ENCODE data around the gene TMEM147. TPM values are rescaled to one million over a fixed set of nuclear protein-coding genes. Genes with fewer than 3 reads are reported as not detected.

The TMEM147 gene
- total and polyA plus RNA-seq, 2 donors (not counting 3 experiments of a cell fraction or from before 2014, with no cell fraction given) = 75.8 to 214 TPM

- intact Hi-C loops (cut with micrococcal nuclease) (no loop called here), dilution Hi-C loops (cut with MboI; ENCODE audit: extremely low pct_ligation_motif_present, low sequenced_read_pairs) (no loop called here)
- H4K20me1 ChIP-seq (replicated peaks; ENCODE audit: control insufficient read depth, extremely low read depth, insufficient read depth, low read length) = no peaks in the 10 kb centered on the region
- H3K4me3 ChIP-seq (replicated peaks in 1 of 3; ENCODE audit: insufficient read depth in 1 of 3, low read depth in 1 of 3, low read length in 3 of 3) = no peak overlapping the region
- no peaks in the 10 kb centered on the region for H3K27me3 ChIP-seq (ENCODE audit: control insufficient read depth in 2 of 2, insufficient read depth in 2 of 2, low read length in 2 of 2)
- no peak overlapping the region for H2AFZ ChIP-seq (ENCODE audit: low read depth, low read length)
- CTCF ChIA-PET = interaction anchor here (1.0 kb wide), 1 partner anchor 90 kb away, joined by 3 read pairs; no protein-coding TSS in a partner anchor
- no peaks in the 10 kb centered on the region for H3K79me2 ChIP-seq (ENCODE audit: control insufficient read depth, insufficient read depth, low read length)
- TF ChIP-seq, protein P1, sequence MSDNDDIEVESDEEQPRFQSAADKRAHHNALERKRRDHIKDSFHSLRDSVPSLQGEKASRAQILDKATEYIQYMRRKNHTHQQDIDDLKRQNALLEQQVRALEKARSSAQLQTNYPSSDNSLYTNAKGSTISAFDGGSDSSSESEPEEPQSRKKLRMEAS (IDR thresholded peaks at IDR 0.05; ENCODE audit: insufficient read depth, insufficient read length) = no peak
- no peak for TF ChIP-seq MYC (IDR thresholded peaks at IDR 0.05; ENCODE audit: low read depth, low read length)
- TF ChIP-seq, protein P2, sequence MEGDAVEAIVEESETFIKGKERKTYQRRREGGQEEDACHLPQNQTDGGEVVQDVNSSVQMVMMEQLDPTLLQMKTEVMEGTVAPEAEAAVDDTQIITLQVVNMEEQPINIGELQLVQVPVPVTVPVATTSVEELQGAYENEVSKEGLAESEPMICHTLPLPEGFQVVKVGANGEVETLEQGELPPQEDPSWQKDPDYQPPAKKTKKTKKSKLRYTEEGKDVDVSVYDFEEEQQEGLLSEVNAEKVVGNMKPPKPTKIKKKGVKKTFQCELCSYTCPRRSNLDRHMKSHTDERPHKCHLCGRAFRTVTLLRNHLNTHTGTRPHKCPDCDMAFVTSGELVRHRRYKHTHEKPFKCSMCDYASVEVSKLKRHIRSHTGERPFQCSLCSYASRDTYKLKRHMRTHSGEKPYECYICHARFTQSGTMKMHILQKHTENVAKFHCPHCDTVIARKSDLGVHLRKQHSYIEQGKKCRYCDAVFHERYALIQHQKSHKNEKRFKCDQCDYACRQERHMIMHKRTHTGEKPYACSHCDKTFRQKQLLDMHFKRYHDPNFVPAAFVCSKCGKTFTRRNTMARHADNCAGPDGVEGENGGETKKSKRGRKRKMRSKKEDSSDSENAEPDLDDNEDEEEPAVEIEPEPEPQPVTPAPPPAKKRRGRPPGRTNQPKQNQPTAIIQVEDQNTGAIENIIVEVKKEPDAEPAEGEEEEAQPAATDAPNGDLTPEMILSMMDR (IDR thresholded peaks at IDR 0.05; ENCODE audit: extremely low read depth in 1 of 2, insufficient read depth in 1 of 2, low read depth in 1 of 2, low read length in 2 of 2) = no peak
- DNase-seq (ENCODE audit: low read depth, low spot score) = no peak
- POLR2A ChIA-PET = no interaction called here
- no TSS peak for BruUV-seq (replicated peaks)
- no peaks in the 10 kb centered on the region for H3K36me3 ChIP-seq (ENCODE audit: control insufficient read depth in 2 of 2, extremely low read depth in 1 of 2, insufficient read depth in 2 of 2, low read length in 2 of 2)
- no peaks in the 10 kb centered on the region for H3K4me1 ChIP-seq (ENCODE audit: control insufficient read depth, extremely low read depth, insufficient read depth, low read length)
- no peaks in the 10 kb centered on the region for H3K9me1 ChIP-seq (replicated peaks; ENCODE audit: control insufficient read depth, extremely low read depth, insufficient read depth, low read length)
- no peak for FAIRE-seq
- no peak overlapping the region for H3K27ac ChIP-seq (ENCODE audit: insufficient read depth, low read depth, low read length)
- H3K9me3 ChIP-seq (replicated peaks; ENCODE audit: control insufficient read depth, insufficient read depth, low read length) = no peaks in the 10 kb centered on the region
- no peak overlapping the region for H3K9ac ChIP-seq (replicated peaks; ENCODE audit: extremely low read depth, insufficient read depth, low read length)
- H3K4me2 ChIP-seq (ENCODE audit: insufficient read depth, low read length) = no peak overlapping the region
Observed at GRCh38 chr19:35596366-35596999, 51.1 kb downstream of the TMEM147 start.

Other genes with a start within 250 kb of the TMEM147 start
- not detected in 2 replicates for gene CD22, start 216.4 kb upstream of the TMEM147 start, total RNA-seq
- gene CD22, start 216.4 kb upstream of the TMEM147 start, polyA plus RNA-seq = not detected in 2 replicates
- not detected in 2 replicates for gene FFAR1, start 197.7 kb upstream of the TMEM147 start, total RNA-seq
- not detected in 2 replicates for gene FFAR1, start 197.7 kb upstream of the TMEM147 start, polyA plus RNA-seq
- gene FFAR3, start 187.2 kb upstream of the TMEM147 start, total RNA-seq = not detected in 2 replicates
- gene FFAR3, start 187.2 kb upstream of the TMEM147 start, polyA plus RNA-seq = not detected in 2 replicates
- gene GPR42, start 174.6 kb upstream of the TMEM147 start, total RNA-seq = not detected in 2 replicates
- gene GPR42, start 174.6 kb upstream of the TMEM147 start, polyA plus RNA-seq = not detected in 2 replicates
- gene FFAR2, start 97.4 kb upstream of the TMEM147 start, total RNA-seq = not detected in 2 replicates
- not detected in 2 replicates for gene FFAR2, start 97.4 kb upstream of the TMEM147 start, polyA plus RNA-seq
- gene KRTDAP, start 55.2 kb upstream of the TMEM147 start, total RNA-seq = not detected in 2 replicates
- gene KRTDAP, start 55.2 kb upstream of the TMEM147 start, polyA plus RNA-seq = not detected in 2 replicates
- gene DMKN, start 32.0 kb upstream of the TMEM147 start, total RNA-seq = not detected in 2 replicates
- gene DMKN, start 32.0 kb upstream of the TMEM147 start, polyA plus RNA-seq = not detected in 2 replicates
- gene SBSN, start 17.3 kb upstream of the TMEM147 start, total RNA-seq = not detected in 2 replicates
- gene SBSN, start 17.3 kb upstream of the TMEM147 start, polyA plus RNA-seq = not detected in 2 replicates
- gene GAPDHS, start 12.2 kb upstream of the TMEM147 start, total RNA-seq = not detected in 2 replicates
- not detected in 2 replicates for gene GAPDHS, start 12.2 kb upstream of the TMEM147 start, polyA plus RNA-seq
- not detected in 2 replicates for gene ATP4A, start 18.0 kb downstream of the TMEM147 start, total RNA-seq
- gene ATP4A, start 18.0 kb downstream of the TMEM147 start, polyA plus RNA-seq = not detected in 2 replicates
- not detected in 2 replicates for gene PMIS2, start 40.5 kb downstream of the TMEM147 start, total RNA-seq
- not detected in 2 replicates for gene PMIS2, start 40.5 kb downstream of the TMEM147 start, polyA plus RNA-seq
- 17.5 and 19.0 TPM in 2 replicates for gene HAUS5, start 67.1 kb downstream of the TMEM147 start, total RNA-seq
- gene HAUS5, start 67.1 kb downstream of the TMEM147 start, polyA plus RNA-seq = 8.9 and 9.2 TPM in 2 replicates
- 97.3 and 99.2 TPM in 2 replicates for gene RBM42, start 83.4 kb downstream of the TMEM147 start, total RNA-seq
- gene RBM42, start 83.4 kb downstream of the TMEM147 start, polyA plus RNA-seq = 78.3 and 81.4 TPM in 2 replicates
- gene ETV2, start 96.1 kb downstream of the TMEM147 start, total RNA-seq = 0.95 and 1.5 TPM in 2 replicates
- gene ETV2, start 96.1 kb downstream of the TMEM147 start, polyA plus RNA-seq = 1.0 and 2.1 TPM in 2 replicates
- gene COX6B1, start 102.7 kb downstream of the TMEM147 start, total RNA-seq = 300 and 327 TPM in 2 replicates
- gene COX6B1, start 102.7 kb downstream of the TMEM147 start, polyA plus RNA-seq = 692 and 759 TPM in 2 replicates
- gene UPK1A, start 120.9 kb downstream of the TMEM147 start, total RNA-seq = not detected in 2 replicates
- 0.13 TPM in 1 of 2 replicates, not detected in the other for gene UPK1A, start 120.9 kb downstream of the TMEM147 start, polyA plus RNA-seq
- gene ZBTB32, start 158.9 kb downstream of the TMEM147 start, total RNA-seq = not detected in 2 replicates
- gene ZBTB32, start 158.9 kb downstream of the TMEM147 start, polyA plus RNA-seq = not detected in 2 replicates
- gene KMT2B, start 172.4 kb downstream of the TMEM147 start, total RNA-seq = 37.2 and 40.0 TPM in 2 replicates
- 28.4 and 30.1 TPM in 2 replicates for gene KMT2B, start 172.4 kb downstream of the TMEM147 start, polyA plus RNA-seq
- gene IGFLR1, start 196.8 kb downstream of the TMEM147 start, total RNA-seq = 2.6 and 3.4 TPM in 2 replicates
- gene IGFLR1, start 196.8 kb downstream of the TMEM147 start, polyA plus RNA-seq = 7.6 and 11.8 TPM in 2 replicates
- 5.6 and 10.5 TPM in 2 replicates for gene U2AF1L4, start 199.8 kb downstream of the TMEM147 start, total RNA-seq
- gene U2AF1L4, start 199.8 kb downstream of the TMEM147 start, polyA plus RNA-seq = 13.5 and 15.0 TPM in 2 replicates
- 65.6 and 70.1 TPM in 2 replicates for gene PSENEN, start 200.0 kb downstream of the TMEM147 start, total RNA-seq
- 60.0 and 86.8 TPM in 2 replicates for gene PSENEN, start 200.0 kb downstream of the TMEM147 start, polyA plus RNA-seq
- 11.3 and 15.5 TPM in 2 replicates for gene LIN37, start 202.9 kb downstream of the TMEM147 start, total RNA-seq
- gene LIN37, start 202.9 kb downstream of the TMEM147 start, polyA plus RNA-seq = 21.4 and 21.9 TPM in 2 replicates
- 2.7 and 6.2 TPM in 2 replicates for gene HSPB6, start 211.4 kb downstream of the TMEM147 start, total RNA-seq
- gene HSPB6, start 211.4 kb downstream of the TMEM147 start, polyA plus RNA-seq = 2.3 and 3.4 TPM in 2 replicates
- 28.3 and 32.1 TPM in 2 replicates for gene PROSER3, start 212.6 kb downstream of the TMEM147 start, total RNA-seq
- gene PROSER3, start 212.6 kb downstream of the TMEM147 start, polyA plus RNA-seq = 18.3 and 19.5 TPM in 2 replicates
- 18.4 and 32.8 TPM in 2 replicates for gene ARHGAP33, start 229.9 kb downstream of the TMEM147 start, total RNA-seq
- gene ARHGAP33, start 229.9 kb downstream of the TMEM147 start, polyA plus RNA-seq = 11.0 and 11.7 TPM in 2 replicates